Measurements from ENCODE around the gene CCNY. TPM values are rescaled to one million over a fixed set of nuclear protein-coding genes. Genes with fewer than 3 reads are reported as not detected.

CCNY gene
- total RNA-seq, 1 experiment from 2014 or later = 53.3 TPM

GRCh38 chr10:35608328-35608672, 272.0 kb downstream of the CCNY start (continued):
- no peak for TF ChIP-seq FOXP4 (CRISPR knock-in tag; IDR thresholded peaks at IDR 0.05)

- peaks cover 12% of the 10 kb centered on the region for H3K9me3 Mint-ChIP-seq
- CTCF ChIA-PET = interaction anchor here (0.6 to 4.0 kb wide), 15 partner anchors 11 to 1269 kb away, joined by 3 to 28 read pairs (median 8); partner anchors contain the start of gene CREM
- ATAC-seq (peak; percentile 71), DNase-seq (ENCODE audit: low spot score) (peak; percentile 19)
- peaks cover 5% of the 10 kb centered on the region; the same call in 1 of the 2 replicates for H3K4me1 Mint-ChIP-seq
- POLR2A ChIA-PET = no interaction called here
- H3K36me3 Mint-ChIP-seq = peaks cover 11% of the 10 kb centered on the region
- H3K27me3 Mint-ChIP-seq (ENCODE audit: low read depth) = peaks cover 20% of the 10 kb centered on the region
- TF ChIP-seq GTF2I (CRISPR knock-in tag; conservative IDR thresholded peaks at IDR 0.05) (no peak), NR2C2 (CRISPR knock-in tag; IDR thresholded peaks at IDR 0.05) (no peak), ERG (CRISPR knock-in tag; IDR thresholded peaks at IDR 0.05) (no peak), IRF2 (CRISPR knock-in tag; IDR thresholded peaks at IDR 0.05; ENCODE audit: borderline replicate concordance, low read depth) (no peak), NFYB (CRISPR knock-in tag; conservative IDR thresholded peaks at IDR 0.05; ENCODE audit: low read depth) (no peak), ATF1 (CRISPR knock-in tag; IDR thresholded peaks at IDR 0.05) (no peak), PRDM15 (CRISPR knock-in tag; IDR thresholded peaks at IDR 0.05) (no peak), ZNF512 (CRISPR knock-in tag; IDR thresholded peaks at IDR 0.05; ENCODE audit: borderline replicate concordance) (no peak), CREB1 (CRISPR knock-in tag; IDR thresholded peaks at IDR 0.05) (no peak), RELA (CRISPR knock-in tag; IDR thresholded peaks at IDR 0.05; ENCODE audit: borderline replicate concordance) (no peak)
- TF ChIP-seq, protein P1, sequence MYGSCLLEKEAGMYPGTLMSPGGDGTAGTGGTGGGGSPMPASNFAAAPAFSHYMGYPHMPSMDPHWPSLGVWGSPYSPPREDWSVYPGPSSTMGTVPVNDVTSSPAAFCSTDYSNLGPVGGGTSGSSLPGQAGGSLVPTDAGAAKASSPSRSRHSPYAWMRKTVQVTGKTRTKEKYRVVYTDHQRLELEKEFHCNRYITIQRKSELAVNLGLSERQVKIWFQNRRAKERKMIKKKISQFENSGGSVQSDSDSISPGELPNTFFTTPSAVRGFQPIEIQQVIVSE (CRISPR knock-in tag; IDR thresholded peaks at IDR 0.05; ENCODE audit: borderline replicate concordance) = no peak
- TF ChIP-seq, protein P2, sequence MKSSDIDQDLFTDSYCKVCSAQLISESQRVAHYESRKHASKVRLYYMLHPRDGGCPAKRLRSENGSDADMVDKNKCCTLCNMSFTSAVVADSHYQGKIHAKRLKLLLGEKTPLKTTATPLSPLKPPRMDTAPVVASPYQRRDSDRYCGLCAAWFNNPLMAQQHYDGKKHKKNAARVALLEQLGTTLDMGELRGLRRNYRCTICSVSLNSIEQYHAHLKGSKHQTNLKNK (CRISPR knock-in tag; IDR thresholded peaks at IDR 0.05) = no peak
- TF ChIP-seq, protein P3, sequence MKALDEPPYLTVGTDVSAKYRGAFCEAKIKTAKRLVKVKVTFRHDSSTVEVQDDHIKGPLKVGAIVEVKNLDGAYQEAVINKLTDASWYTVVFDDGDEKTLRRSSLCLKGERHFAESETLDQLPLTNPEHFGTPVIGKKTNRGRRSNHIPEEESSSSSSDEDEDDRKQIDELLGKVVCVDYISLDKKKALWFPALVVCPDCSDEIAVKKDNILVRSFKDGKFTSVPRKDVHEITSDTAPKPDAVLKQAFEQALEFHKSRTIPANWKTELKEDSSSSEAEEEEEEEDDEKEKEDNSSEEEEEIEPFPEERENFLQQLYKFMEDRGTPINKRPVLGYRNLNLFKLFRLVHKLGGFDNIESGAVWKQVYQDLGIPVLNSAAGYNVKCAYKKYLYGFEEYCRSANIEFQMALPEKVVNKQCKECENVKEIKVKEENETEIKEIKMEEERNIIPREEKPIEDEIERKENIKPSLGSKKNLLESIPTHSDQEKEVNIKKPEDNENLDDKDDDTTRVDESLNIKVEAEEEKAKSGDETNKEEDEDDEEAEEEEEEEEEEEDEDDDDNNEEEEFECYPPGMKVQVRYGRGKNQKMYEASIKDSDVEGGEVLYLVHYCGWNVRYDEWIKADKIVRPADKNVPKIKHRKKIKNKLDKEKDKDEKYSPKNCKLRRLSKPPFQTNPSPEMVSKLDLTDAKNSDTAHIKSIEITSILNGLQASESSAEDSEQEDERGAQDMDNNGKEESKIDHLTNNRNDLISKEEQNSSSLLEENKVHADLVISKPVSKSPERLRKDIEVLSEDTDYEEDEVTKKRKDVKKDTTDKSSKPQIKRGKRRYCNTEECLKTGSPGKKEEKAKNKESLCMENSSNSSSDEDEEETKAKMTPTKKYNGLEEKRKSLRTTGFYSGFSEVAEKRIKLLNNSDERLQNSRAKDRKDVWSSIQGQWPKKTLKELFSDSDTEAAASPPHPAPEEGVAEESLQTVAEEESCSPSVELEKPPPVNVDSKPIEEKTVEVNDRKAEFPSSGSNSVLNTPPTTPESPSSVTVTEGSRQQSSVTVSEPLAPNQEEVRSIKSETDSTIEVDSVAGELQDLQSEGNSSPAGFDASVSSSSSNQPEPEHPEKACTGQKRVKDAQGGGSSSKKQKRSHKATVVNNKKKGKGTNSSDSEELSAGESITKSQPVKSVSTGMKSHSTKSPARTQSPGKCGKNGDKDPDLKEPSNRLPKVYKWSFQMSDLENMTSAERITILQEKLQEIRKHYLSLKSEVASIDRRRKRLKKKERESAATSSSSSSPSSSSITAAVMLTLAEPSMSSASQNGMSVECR (CRISPR knock-in tag; IDR thresholded peaks at IDR 0.05; ENCODE audit: borderline replicate concordance) = no peak
- H3K27ac Mint-ChIP-seq = no peak overlapping the region
- no peak overlapping the region for H3K4me3 Mint-ChIP-seq
These were observed 275.4 kb downstream of the CCNY start for GRCh38 chr10:35611750-35612149.

Data from WTC11 (cell line).